ENCODE data around the gene SNX33.
"Not testable (repeated sequence)": the region's sequence is repeated elsewhere in the genome, so short reads cannot be mapped to it uniquely, and the experiment has no call there.

The SNX33 gene

DNA sequence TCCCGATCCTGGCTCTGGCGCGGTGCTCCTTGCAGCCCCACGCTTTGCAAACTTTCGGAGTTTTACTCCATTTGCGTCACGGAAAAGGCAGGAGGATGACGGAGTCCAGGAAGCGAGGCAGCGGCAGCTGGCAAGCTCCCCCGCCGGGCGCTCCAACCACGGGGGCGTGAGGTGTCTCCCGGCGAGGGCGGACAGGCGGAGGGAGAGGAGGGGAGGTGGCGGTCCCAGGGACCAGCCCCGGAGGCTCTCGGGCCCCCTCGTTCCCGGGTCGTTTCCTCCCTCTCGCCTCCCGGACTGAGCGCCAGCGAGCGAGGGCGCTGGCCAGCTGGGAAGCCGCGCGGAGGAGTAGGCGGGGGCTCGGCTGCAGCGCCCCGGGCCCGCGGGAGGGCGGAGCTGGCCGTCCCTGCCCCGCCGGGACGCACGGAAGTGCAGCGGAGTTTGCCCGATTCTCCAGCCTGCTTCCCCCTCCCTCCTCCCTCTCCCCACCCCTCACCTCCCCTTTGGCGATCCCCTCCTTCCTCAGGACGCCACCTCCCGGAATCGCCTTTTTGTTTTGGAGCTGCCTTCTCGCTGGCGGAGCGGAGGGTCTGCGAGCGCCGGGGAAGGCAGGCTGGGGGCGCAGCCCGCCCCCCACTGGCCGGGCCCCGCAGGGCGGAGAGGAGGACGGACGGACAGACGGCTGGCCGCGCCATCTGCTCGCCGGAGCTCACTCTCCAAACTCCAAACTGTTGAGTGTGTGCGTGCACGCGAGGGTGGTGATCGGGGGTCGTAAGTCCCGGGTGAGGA, at the start of gene SNX33:
Gene SNX33, plus strand, starts transcription at position 543 of the 786 bp plus-strand sequence. CDS start 1,191 bp downstream, outside the sequence.
- no peaks in the 10 kb centered on the region for H3K36me3 Mint-ChIP-seq
- H3K9me3 Mint-ChIP-seq (ENCODE audit: low read depth) = no peaks in the 10 kb centered on the region
- H3K4me1 Mint-ChIP-seq (ENCODE audit: low read depth) = peaks cover 28% of the 10 kb centered on the region

DNA sequence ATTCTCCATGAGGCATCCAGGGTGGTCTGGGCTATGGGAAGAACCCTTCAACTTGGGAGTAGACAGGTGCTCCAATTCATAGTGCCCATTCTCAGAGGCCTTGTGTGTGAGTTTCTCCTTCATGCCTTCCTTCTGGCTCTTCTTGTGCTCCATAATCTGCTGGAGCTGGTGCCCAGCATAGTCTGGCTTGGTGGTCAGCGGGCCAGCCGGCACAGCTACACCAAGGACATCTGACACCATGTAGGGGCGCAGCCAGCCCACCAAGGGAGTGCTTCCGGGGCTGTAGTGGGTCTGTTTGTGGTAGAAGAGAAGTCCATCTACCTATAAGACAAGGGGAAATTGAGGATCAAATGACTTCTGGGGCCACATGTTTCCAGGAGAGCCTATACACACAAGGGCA, 49.4 kb upstream of the SNX33 start:
- Mint-ChIP-seq H3K27me3 (no peaks in the 10 kb centered on the region), H3K4me1 (ENCODE audit: low read depth) (peaks cover 22% of the 10 kb centered on the region), H3K4me3 (no peak overlapping the region), H3K36me3 (peaks cover 22% of the 10 kb centered on the region), H3K27ac (no peak overlapping the region), H3K9me3 (ENCODE audit: low read depth) (no peaks in the 10 kb centered on the region)

More for the DNA sequence above, at the start of gene SNX33:
- Mint-ChIP-seq H3K27ac (peak within 1 kb of the TSS; percentile 76), H3K4me3 (peak within 1 kb of the TSS; percentile 91), H3K27me3 (no peaks in the 10 kb centered on the region)

DNA sequence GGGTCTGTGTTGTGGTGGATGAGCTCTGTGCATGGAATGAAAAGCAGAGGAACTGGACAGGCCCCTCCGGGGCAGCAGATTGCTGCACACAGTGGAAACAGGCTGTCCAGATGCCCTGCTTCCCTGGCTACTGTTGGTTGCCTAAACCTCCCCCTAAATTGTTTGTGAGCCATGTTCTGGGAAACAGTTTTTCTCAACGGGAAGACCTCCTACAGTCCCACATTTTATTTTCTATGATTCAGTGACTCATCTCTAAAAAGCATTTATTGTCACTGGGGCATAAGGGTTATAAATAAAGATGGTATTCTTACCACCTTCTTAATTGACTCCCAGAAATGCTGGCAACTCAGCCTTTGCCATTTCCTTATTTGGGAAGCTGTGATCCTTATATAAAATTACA, 48.3 kb upstream of the SNX33 start:
- H3K9me3 Mint-ChIP-seq (ENCODE audit: low read depth) = no peaks in the 10 kb centered on the region
- H3K36me3 Mint-ChIP-seq = peaks cover 23% of the 10 kb centered on the region
- no peak overlapping the region for H3K4me3 Mint-ChIP-seq
- no peak overlapping the region for H3K27ac Mint-ChIP-seq
- H3K27me3 Mint-ChIP-seq = no peaks in the 10 kb centered on the region
- peaks cover 25% of the 10 kb centered on the region for H3K4me1 Mint-ChIP-seq (ENCODE audit: low read depth)

DNA sequence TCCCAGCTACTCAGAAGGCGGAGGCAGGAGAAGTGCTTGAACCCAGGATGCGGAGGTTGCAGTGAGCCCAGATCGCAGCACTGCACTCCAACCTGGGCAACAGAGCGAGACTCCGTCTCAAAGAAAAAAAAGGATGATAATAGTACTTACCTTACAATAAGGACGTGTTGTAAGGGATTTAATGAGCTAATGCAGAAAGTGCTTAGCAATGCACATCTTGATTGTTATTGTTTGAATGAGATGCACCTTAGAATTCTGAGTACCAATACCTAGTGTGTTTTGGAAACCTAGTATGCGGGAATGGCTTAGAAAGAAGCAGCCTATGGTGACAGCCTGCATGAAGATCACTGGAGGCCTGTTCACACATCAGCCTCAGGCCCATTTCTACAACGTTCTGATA, 41.7 kb upstream of the SNX33 start:
- Mint-ChIP-seq H3K4me3 (peak overlapping the region; percentile 51), H3K4me1 (ENCODE audit: low read depth) (peaks cover 52% of the 10 kb centered on the region), H3K27me3 (no peaks in the 10 kb centered on the region), H3K36me3 (peaks cover 20% of the 10 kb centered on the region), H3K27ac (peak overlapping the region; percentile 86), H3K9me3 (ENCODE audit: low read depth) (no peaks in the 10 kb centered on the region)

GRCh38 chr15:75606711-75607699, 40.7 kb upstream of the SNX33 start:
- Mint-ChIP-seq H3K4me1 (ENCODE audit: low read depth) (peaks cover 50% of the 10 kb centered on the region), H3K9me3 (ENCODE audit: low read depth) (no peaks in the 10 kb centered on the region), H3K4me3 (peak overlapping the region; percentile 61), H3K36me3 (peaks cover 21% of the 10 kb centered on the region), H3K27ac (peak overlapping the region; percentile 86), H3K27me3 (no peaks in the 10 kb centered on the region)

DNA sequence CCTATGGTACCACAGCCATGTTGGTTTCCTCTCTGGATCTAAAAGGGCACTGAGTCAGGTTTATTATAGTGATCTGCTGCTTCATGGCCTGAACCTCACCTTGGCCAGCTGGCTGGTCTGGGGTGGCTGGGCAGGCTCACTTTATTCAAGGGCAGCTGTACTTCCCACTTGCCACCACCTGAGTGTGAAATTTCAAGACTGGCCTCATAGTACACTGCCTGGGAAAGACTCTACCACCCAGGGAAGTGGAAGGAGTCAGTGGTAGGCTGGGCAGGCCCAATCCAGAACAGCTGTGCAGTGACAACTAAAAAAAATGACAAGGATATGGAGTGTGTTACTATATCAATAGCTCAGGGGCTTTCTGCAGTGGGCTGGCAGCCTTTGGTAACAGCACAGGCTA, 30.9 kb upstream of the SNX33 start:
- Mint-ChIP-seq H3K4me3 (no peak overlapping the region), H3K9me3 (ENCODE audit: low read depth) (no peaks in the 10 kb centered on the region), H3K27ac (no peak overlapping the region), H3K36me3 (peaks cover 26% of the 10 kb centered on the region), H3K4me1 (ENCODE audit: low read depth) (peaks cover 31% of the 10 kb centered on the region), H3K27me3 (no peaks in the 10 kb centered on the region)

- Mint-ChIP-seq H3K27ac (peak overlapping the region; percentile 93), H3K27me3 (no peaks in the 10 kb centered on the region), H3K36me3 (peaks cover 15% of the 10 kb centered on the region), H3K9me3 (ENCODE audit: low read depth) (no peaks in the 10 kb centered on the region), H3K4me3 (peak overlapping the region; percentile 74), H3K4me1 (ENCODE audit: low read depth) (peaks cover 42% of the 10 kb centered on the region)
Measured at GRCh38 chr15:75620058-75620820, 27.5 kb upstream of the SNX33 start.

DNA sequence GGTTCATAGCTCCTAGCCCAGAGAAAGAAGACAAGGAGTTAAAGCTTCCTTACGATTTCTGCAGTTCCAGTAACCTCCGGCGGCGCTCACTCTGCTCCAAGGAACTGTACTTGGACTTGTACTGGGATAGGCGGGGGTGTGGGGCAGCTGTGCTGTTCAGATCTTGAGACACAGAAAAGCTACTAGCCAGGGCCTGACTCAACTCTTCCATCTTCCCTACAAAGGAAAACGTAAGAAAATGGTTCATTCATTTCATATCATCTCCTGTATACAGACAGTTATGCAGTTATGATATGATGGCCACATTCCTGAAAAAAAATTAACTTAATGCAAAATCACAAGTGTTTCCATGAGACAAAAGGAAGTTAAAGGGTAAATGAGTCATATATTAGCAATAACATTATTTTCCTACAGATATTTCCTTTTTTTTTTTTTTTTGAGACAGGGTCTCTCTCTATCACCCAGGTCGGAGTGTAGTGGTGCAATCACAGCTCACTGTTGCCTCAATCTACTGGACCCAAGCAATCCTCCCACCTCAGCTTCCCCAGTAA, 26.8 kb upstream of the SNX33 start:
- Mint-ChIP-seq H3K4me1 (ENCODE audit: low read depth) (peaks cover 42% of the 10 kb centered on the region), H3K27me3 (no peaks in the 10 kb centered on the region), H3K27ac (peak overlapping the region; percentile 93), H3K36me3 (peaks cover 13% of the 10 kb centered on the region), H3K4me3 (peak overlapping the region; percentile 74), H3K9me3 (ENCODE audit: low read depth) (no peaks in the 10 kb centered on the region)

GRCh38 chr15:75622505-75622904, 25.2 kb upstream of the SNX33 start:
- Mint-ChIP-seq H3K36me3 (peaks cover 6% of the 10 kb centered on the region), H3K27ac (peak overlapping the region; percentile 84)

DNA sequence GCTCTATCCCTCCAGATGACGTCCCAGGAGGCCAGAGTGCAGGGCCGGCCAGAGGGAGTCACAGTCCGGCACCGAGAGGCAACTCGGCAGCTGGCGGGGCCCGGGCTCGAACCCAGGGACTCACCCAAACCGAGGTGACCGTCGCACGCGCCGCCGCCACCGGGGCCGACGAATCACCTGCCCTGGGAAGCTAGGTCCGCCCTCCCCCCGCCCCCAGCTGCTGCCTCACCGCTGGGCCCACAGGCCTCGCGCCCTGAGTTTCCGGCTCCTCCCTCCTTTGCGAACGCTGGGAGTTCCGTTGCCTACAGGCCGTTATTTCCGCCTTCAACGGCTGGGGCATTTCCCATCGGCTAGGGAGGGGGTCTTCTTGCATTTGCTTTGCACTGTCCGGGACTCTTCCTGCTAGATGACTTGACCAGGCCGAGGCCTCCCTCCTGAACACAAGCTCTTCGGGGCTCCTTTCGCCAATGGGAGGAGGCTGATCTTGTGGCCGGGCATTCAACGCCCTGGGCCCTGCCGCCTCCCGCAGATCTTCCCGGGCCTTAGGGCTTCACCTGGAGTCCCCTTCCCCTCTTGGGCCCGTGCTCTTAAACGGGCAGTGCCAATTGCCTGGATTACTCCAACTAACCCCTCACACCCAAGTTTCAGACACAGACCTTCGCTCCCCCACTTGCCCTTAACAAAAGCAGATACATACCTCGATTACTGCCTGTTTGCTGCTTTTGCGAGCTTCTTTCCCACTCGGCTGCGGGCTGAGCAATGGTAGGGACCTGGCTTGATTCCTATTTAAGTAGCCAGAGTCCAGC, 22.0 kb upstream of the SNX33 start, which contains the start of gene SNUPN:
Gene SNUPN, minus strand, starts transcription at position 184 of the 806 bp plus-strand sequence. CDS start 4,674 bp downstream, outside the sequence.
- H3K27me3 Mint-ChIP-seq = no peaks in the 10 kb centered on the region
- H3K4me1 Mint-ChIP-seq (ENCODE audit: low read depth) = peaks cover 35% of the 10 kb centered on the region
- no peaks in the 10 kb centered on the region for H3K9me3 Mint-ChIP-seq (ENCODE audit: low read depth)
- peak within 1 kb of the TSS; percentile 91 for H3K4me3 Mint-ChIP-seq
- H3K36me3 Mint-ChIP-seq = peaks cover 4% of the 10 kb centered on the region
- H3K27ac Mint-ChIP-seq = peak within 1 kb of the TSS; percentile 93

More at GRCh38 chr15:75622505-75622904, 25.2 kb upstream of the SNX33 start:
- H3K27me3 Mint-ChIP-seq = no peaks in the 10 kb centered on the region
- peak overlapping the region; percentile 42 for H3K4me3 Mint-ChIP-seq
- H3K4me1 Mint-ChIP-seq (ENCODE audit: low read depth) = peaks cover 47% of the 10 kb centered on the region
- H3K9me3 Mint-ChIP-seq (ENCODE audit: low read depth) = no peaks in the 10 kb centered on the region

GRCh38 chr15:75631935-75632334, 15.8 kb upstream of the SNX33 start:
- peaks cover 15% of the 10 kb centered on the region for H3K4me1 Mint-ChIP-seq (ENCODE audit: low read depth)
- no peak overlapping the region for H3K27ac Mint-ChIP-seq
- no peaks in the 10 kb centered on the region for H3K9me3 Mint-ChIP-seq (ENCODE audit: low read depth)
- no peaks in the 10 kb centered on the region for H3K27me3 Mint-ChIP-seq
- H3K36me3 Mint-ChIP-seq = no peaks in the 10 kb centered on the region
- no peak overlapping the region for H3K4me3 Mint-ChIP-seq

DNA sequence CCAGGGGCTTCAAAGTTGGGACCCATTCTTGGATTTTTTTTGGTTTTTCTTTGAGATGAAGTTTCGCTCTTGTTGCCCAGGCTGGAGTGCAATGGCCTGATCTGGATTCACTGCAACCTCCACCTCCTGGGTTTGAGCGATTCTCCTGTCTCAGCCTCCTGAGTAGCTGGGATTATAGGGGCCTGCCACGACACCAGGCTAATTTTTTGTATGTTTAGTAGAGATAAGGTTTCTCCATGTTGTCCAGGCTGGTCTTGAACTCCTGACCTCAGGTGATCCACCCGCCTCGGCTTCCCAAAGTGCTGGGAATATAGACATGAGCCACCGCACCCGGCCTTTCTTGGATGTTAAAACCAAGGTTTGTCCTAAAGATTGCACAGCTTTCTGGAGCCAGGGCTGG, 13.8 kb upstream of the SNX33 start:
- H3K27ac Mint-ChIP-seq = not testable (repeated sequence)
- H3K4me1 Mint-ChIP-seq (ENCODE audit: low read depth) = peaks cover 23% of the 10 kb centered on the region

DNA sequence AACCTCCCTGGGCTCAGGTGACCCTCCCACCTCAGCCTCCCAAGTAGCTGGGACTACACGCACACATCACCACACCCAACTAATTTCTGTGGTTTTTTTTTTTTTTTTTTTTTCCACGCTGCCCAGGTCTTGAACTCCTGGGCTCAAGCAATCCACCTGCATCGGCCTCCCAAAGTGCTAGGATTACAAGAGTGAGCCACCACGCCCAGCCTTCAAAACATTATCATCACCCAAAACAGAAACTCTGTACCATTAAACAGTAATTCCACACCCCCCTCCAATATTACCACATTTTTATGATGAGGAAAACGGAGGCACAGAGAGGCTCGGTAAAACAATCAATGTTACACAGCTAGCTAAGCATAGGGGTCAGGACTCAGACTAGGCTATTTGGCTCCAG, 11.7 kb upstream of the SNX33 start:
- H3K4me3 Mint-ChIP-seq = peak overlapping the region; percentile 58
- H3K27ac Mint-ChIP-seq = no peak overlapping the region
- H3K36me3 Mint-ChIP-seq = peaks cover 2% of the 10 kb centered on the region
- H3K4me1 Mint-ChIP-seq (ENCODE audit: low read depth) = peaks cover 27% of the 10 kb centered on the region
- no peaks in the 10 kb centered on the region for H3K9me3 Mint-ChIP-seq (ENCODE audit: low read depth)
- no peaks in the 10 kb centered on the region for H3K27me3 Mint-ChIP-seq

More for the DNA sequence above, 13.8 kb upstream of the SNX33 start:
- not testable (repeated sequence) for H3K36me3 Mint-ChIP-seq; H3K4me3 Mint-ChIP-seq; H3K27me3 Mint-ChIP-seq; H3K9me3 Mint-ChIP-seq (ENCODE audit: low read depth)
